HepG2 (cell line): ENCODE data around the gene WBP1. TPM values are rescaled to one million over a fixed set of nuclear protein-coding genes. Genes with fewer than 3 reads are reported as not detected.

Experiments used
- CAMTA2 ChIP-seq: sonication (generic); formaldehyde crosslinking; IDR thresholded peaks from 2 replicates; pipeline ENCODE4 v1.4.0; 2020; ENCODE audit warnings: mild to moderate bottlenecking, missing genetic modification reagents, borderline replicate concordance
- CBX2 ChIP-seq, 2 experiments: fragments of 200-600 bp in 1 of 2; sonication (generic); formaldehyde crosslinking in 1 of 2; IDR thresholded peaks; 2 replicates each; pipeline versions ENCODE4 v1.7.0 to v1.8.1; 2018 to 2022; ENCODE audit warnings: low read depth in 2 of 2, low read length in 1 of 2, mild to moderate bottlenecking in 1 of 2, missing genetic modification reagents in 1 of 2
- HDAC6 ChIP-seq: fragments of 200-600 bp; sonication (generic); IDR thresholded peaks from 2 replicates; pipeline ENCODE4 v1.7.0; 2017; ENCODE audit warnings: mild to moderate bottlenecking, antibody characterized with exemption, low read length, low read depth
- NAIF1 ChIP-seq: sonication (generic); formaldehyde crosslinking; IDR thresholded peaks from 2 replicates; pipeline ENCODE4 v1.5.0; 2020; ENCODE audit warnings: mild to moderate bottlenecking, missing genetic modification reagents, borderline replicate concordance
- NONO ChIP-seq, 2 experiments: fragments of 450-650 bp in 1 of 2; sonication (generic) in 1 of 2; formaldehyde crosslinking in 1 of 2; IDR thresholded peaks in 1 of 2; conservative IDR thresholded peaks in 1 of 2; 2 replicates each; pipeline versions ENCODE4 v1.6.1 to v1.8.0; 2017 to 2022; ENCODE audit warnings: mild to moderate bottlenecking in 1 of 2, missing genetic modification reagents in 1 of 2, moderate library complexity in 1 of 2
- NRL ChIP-seq: sonication (generic); formaldehyde crosslinking; IDR thresholded peaks from 2 replicates; pipeline ENCODE4 v1.5.0; 2020; ENCODE audit warnings: missing genetic modification reagents, mild to moderate bottlenecking, moderate library complexity, borderline replicate concordance
- PAX8 ChIP-seq: sonication (generic); formaldehyde crosslinking; IDR thresholded peaks from 2 replicates; pipeline ENCODE4 v1.8.0; 2022; ENCODE audit warnings: mild to moderate bottlenecking, missing genetic modification reagents, borderline replicate concordance
- SMYD3 ChIP-seq: sonication (generic); formaldehyde crosslinking; IDR thresholded peaks from 2 replicates; pipeline ENCODE4 v1.8.1; 2023; ENCODE audit warnings: mild to moderate bottlenecking, missing genetic modification reagents
- U2AF2 ChIP-seq: fragments of 200-400 bp; formaldehyde crosslinking; IDR thresholded peaks from 2 replicates; pipeline ENCODE4 v1.6.1; 2017; ENCODE audit warnings: low read depth, mild to moderate bottlenecking, low read length
- ZFP36 ChIP-seq: fragments of 150-350 bp; IDR thresholded peaks from 2 replicates; pipeline ENCODE4 v1.6.1; 2018; ENCODE audit warnings: borderline replicate concordance, low read length, low read depth; ENCODE audit not compliant: partially characterized antibody
- ZNF33B ChIP-seq: sonication (generic); formaldehyde crosslinking; IDR thresholded peaks from 2 replicates; pipeline ENCODE4 v1.5.1; 2020; ENCODE audit warnings: mild to moderate bottlenecking, missing genetic modification reagents
- ZNF441 ChIP-seq: sonication (generic); formaldehyde crosslinking; IDR thresholded peaks from 2 replicates; pipeline ENCODE4 v1.7.0; 2021; ENCODE audit warnings: missing genetic modification reagents, borderline replicate concordance
- ZNF615 ChIP-seq: sonication (generic); formaldehyde crosslinking; IDR thresholded peaks from 2 replicates; pipeline ENCODE4 v1.5.0; 2020; ENCODE audit warnings: mild to moderate bottlenecking, missing genetic modification reagents, borderline replicate concordance
- polyA plus RNA-seq, 8 experiments: library from polyadenylated mRNA; depleted of rRNA in 3 of 8; stranded (reverse) in 7 of 8; unstranded in 1 of 8; fragments of >200 nt; fragmentation: Illumina TruSeq in 4 of 8; extraction: Trizol in 4 of 8; gene quantifications; 2 replicates each; pipeline versions ENCODE4 v1.2.1 to v1.2.3, GENCODE V29; 2011 to 2016; ENCODE audit warnings: low read depth in 4 of 8, missing spikeins in 1 of 8, mixed read lengths in 1 of 8; ENCODE audit not compliant: insufficient read depth in 1 of 8
- total RNA-seq, 5 experiments: library from RNA; depleted of rRNA; stranded (reverse); fragments of >200 nt; fragmentation: Illumina TruSeq; extraction: Trizol; gene quantifications; 2 replicates each; pipeline ENCODE4 v1.2.3, GENCODE V29; 2016; ENCODE audit warnings: low read depth in 1 of 5
- TF ChIP-seq, protein P1 (sequence below): sonication (generic); formaldehyde crosslinking; IDR thresholded peaks from 2 replicates; pipeline ENCODE4 v1.4.0; 2020; ENCODE audit warnings: mild to moderate bottlenecking, missing genetic modification reagents, borderline replicate concordance
- TF ChIP-seq, protein P2 (sequence below): sonication (generic); formaldehyde crosslinking; IDR thresholded peaks from 2 replicates; pipeline ENCODE4 v1.4.0; 2020; ENCODE audit warnings: missing genetic modification reagents
- TF ChIP-seq, protein P3 (sequence below): sonication (generic); formaldehyde crosslinking; IDR thresholded peaks from 2 replicates; pipeline ENCODE4 v1.4.0; 2020; ENCODE audit warnings: missing genetic modification reagents, low read depth, mild to moderate bottlenecking, borderline replicate concordance
- TF ChIP-seq, protein P4 (sequence below): sonication (generic); formaldehyde crosslinking; IDR thresholded peaks from 2 replicates; pipeline ENCODE4 v1.4.0; 2020; ENCODE audit warnings: missing genetic modification reagents
- TF ChIP-seq, protein P5 (sequence below): sonication (generic); formaldehyde crosslinking; IDR thresholded peaks from 2 replicates; pipeline ENCODE4 v1.4.0; 2020; ENCODE audit warnings: missing genetic modification reagents

WBP1 gene
- total and polyA plus RNA-seq, 2 of the 13 experiments (the other 11 are each of a cell fraction or from before 2014, with no cell fraction given), result 38.8 to 85.7 TPM

DNA sequence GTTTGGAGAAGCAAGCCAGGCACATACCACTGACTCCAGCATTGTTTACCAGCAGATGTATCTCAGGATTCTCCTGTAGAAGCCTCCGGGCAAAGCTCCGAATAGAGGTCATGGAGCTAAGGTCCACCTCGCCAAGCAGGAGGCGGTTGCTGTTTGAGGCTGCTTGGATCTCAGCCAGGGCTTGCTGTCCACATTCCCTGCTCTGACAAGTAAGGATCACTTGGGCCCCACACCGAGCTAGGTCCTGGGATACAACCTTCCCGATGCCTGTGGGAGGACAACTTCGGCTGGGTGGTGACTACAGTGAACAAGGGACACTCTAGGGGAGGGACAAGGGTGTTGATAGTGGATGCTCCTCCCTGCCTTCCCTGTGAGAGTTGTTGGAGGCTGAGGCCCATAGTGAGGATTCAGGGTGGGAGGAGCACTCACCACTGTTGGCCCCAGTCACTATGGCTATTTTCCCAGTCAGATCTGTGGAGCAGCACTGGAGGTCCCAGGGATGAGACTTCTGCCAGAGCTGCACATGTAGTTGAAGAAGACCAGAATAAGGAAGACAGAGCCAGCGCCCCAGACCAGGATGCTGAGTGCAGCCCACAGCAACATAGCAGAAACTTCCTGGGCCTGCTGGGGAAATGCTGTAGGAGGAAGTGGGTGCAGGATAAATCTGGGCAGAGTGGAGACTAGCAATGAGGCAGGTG lies 45.1 kb upstream of the WBP1 start (continued):
- TF ChIP-seq, protein P1, sequence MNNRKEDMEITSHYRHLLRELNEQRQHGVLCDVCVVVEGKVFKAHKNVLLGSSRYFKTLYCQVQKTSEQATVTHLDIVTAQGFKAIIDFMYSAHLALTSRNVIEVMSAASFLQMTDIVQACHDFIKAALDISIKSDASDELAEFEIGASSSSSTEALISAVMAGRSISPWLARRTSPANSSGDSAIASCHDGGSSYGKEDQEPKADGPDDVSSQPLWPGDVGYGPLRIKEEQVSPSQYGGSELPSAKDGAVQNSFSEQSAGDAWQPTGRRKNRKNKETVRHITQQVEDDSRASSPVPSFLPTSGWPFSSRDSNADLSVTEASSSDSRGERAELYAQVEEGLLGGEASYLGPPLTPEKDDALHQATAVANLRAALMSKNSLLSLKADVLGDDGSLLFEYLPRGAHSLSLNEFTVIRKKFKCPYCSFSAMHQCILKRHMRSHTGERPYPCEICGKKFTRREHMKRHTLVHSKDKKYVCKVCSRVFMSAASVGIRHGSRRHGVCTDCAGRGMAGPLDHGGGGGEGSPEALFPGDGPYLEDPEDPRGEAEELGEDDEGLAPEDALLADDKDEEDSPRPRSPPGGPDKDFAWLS (CRISPR knock-in tag), result no peak
- TF ChIP-seq, protein P2, sequence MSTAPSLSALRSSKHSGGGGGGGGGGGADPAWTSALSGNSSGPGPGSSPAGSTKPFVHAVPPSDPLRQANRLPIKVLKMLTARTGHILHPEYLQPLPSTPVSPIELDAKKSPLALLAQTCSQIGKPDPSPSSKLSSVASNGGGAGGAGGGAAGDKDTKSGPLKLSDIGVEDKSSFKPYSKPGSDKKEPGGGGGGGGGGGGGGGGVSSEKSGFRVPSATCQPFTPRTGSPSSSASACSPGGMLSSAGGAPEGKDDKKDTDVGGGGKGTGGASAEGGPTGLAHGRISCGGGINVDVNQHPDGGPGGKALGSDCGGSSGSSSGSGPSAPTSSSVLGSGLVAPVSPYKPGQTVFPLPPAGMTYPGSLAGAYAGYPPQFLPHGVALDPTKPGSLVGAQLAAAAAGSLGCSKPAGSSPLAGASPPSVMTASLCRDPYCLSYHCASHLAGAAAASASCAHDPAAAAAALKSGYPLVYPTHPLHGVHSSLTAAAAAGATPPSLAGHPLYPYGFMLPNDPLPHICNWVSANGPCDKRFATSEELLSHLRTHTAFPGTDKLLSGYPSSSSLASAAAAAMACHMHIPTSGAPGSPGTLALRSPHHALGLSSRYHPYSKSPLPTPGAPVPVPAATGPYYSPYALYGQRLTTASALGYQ, result no peak
- TF ChIP-seq CBX2 (IDR thresholded peaks at IDR 0.05; ENCODE audit: low read depth, low read length) (no peak), CBX2 (CRISPR knock-in tag; IDR thresholded peaks at IDR 0.05; ENCODE audit: low read depth) (no peak), PAX8 (no peak), NAIF1 (no peak), CAMTA2 (CRISPR knock-in tag) (no peak), U2AF2 (no peak), ZNF615 (CRISPR knock-in tag) (no peak), ZFP36 (no peak), SMYD3 (CRISPR knock-in tag) (no peak), NONO (IDR thresholded peaks at IDR 0.05) (no peak), NONO (CRISPR knock-in tag; conservative IDR thresholded peaks at IDR 0.05) (no peak), NRL (CRISPR knock-in tag) (no peak), ZNF441 (CRISPR knock-in tag) (no peak), ZNF33B (CRISPR knock-in tag) (no peak), HDAC6 (no peak)
- TF ChIP-seq, protein P3, sequence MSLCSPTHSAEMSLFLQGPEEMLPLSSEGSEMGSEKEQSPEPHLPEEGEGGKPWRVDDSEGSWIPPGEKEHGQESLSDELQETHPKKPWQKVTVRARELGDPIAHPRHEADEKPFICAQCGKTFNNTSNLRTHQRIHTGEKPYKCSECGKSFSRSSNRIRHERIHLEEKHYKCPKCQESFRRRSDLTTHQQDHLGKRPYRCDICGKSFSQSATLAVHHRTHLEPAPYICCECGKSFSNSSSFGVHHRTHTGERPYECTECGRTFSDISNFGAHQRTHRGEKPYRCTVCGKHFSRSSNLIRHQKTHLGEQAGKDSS, result no peak
- TF ChIP-seq, protein P4, sequence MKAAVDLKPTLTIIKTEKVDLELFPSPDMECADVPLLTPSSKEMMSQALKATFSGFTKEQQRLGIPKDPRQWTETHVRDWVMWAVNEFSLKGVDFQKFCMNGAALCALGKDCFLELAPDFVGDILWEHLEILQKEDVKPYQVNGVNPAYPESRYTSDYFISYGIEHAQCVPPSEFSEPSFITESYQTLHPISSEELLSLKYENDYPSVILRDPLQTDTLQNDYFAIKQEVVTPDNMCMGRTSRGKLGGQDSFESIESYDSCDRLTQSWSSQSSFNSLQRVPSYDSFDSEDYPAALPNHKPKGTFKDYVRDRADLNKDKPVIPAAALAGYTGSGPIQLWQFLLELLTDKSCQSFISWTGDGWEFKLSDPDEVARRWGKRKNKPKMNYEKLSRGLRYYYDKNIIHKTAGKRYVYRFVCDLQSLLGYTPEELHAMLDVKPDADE, result no peak
- TF ChIP-seq, protein P5, sequence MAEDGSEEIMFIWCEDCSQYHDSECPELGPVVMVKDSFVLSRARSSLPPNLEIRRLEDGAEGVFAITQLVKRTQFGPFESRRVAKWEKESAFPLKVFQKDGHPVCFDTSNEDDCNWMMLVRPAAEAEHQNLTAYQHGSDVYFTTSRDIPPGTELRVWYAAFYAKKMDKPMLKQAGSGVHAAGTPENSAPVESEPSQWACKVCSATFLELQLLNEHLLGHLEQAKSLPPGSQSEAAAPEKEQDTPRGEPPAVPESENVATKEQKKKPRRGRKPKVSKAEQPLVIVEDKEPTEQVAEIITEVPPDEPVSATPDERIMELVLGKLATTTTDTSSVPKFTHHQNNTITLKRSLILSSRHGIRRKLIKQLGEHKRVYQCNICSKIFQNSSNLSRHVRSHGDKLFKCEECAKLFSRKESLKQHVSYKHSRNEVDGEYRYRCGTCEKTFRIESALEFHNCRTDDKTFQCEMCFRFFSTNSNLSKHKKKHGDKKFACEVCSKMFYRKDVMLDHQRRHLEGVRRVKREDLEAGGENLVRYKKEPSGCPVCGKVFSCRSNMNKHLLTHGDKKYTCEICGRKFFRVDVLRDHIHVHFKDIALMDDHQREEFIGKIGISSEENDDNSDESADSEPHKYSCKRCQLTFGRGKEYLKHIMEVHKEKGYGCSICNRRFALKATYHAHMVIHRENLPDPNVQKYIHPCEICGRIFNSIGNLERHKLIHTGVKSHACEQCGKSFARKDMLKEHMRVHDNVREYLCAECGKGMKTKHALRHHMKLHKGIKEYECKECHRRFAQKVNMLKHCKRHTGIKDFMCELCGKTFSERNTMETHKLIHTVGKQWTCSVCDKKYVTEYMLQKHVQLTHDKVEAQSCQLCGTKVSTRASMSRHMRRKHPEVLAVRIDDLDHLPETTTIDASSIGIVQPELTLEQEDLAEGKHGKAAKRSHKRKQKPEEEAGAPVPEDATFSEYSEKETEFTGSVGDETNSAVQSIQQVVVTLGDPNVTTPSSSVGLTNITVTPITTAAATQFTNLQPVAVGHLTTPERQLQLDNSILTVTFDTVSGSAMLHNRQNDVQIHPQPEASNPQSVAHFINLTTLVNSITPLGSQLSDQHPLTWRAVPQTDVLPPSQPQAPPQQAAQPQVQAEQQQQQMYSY (CRISPR knock-in tag), result no peak
